ENCODE data around the gene CNGA1.

The CNGA1 gene

GRCh38 chr4:48016141-48017107, at the start of gene CNGA1, which contains the start of gene NIPAL1:
TSS of gene CNGA1 (minus strand) at chr4:48016681. CDS start at chr4:47952689, 63,992 bp downstream.
TSS of gene NIPAL1 (plus strand) at chr4:48016772. CDS start at chr4:48016840, 68 bp downstream.
- peak within 1 kb of the TSS; percentile 69 for H3K4me3 ChIP-seq (ENCODE audit: low read depth, low read length)
- peak; percentile 19 for DNase-seq (ENCODE audit: low read depth)
- peak; percentile 59 for TF ChIP-seq CTCF (IDR thresholded peaks at IDR 0.05; ENCODE audit: low read depth, low read length, missing control alignments)

- no peak for TF ChIP-seq CTCF (IDR thresholded peaks at IDR 0.05; ENCODE audit: low read depth, low read length, missing control alignments)
- no peak overlapping the region for H3K4me3 ChIP-seq (ENCODE audit: low read depth, low read length)
- no peak for DNase-seq (ENCODE audit: low read depth)
Measured at GRCh38 chr4:48065587-48066052, 49.1 kb upstream of the CNGA1 start.

GRCh38 chr4:48064349-48064748, 47.9 kb upstream of the CNGA1 start:
- TF ChIP-seq CTCF (IDR thresholded peaks at IDR 0.05; ENCODE audit: low read depth, low read length, missing control alignments), result no peak
- no peak for DNase-seq (ENCODE audit: low read depth)
- no peak overlapping the region for H3K4me3 ChIP-seq (ENCODE audit: low read depth, low read length)

GRCh38 chr4:48058617-48059530, 42.4 kb upstream of the CNGA1 start:
- no peak for TF ChIP-seq CTCF (IDR thresholded peaks at IDR 0.05; ENCODE audit: low read depth, low read length, missing control alignments)
- DNase-seq (ENCODE audit: low read depth), result no peak
- H3K4me3 ChIP-seq (ENCODE audit: low read depth, low read length), result no peak overlapping the region

GRCh38 chr4:48051078-48051477, 34.6 kb upstream of the CNGA1 start:
- no peak for DNase-seq (ENCODE audit: low read depth)
- H3K4me3 ChIP-seq (ENCODE audit: low read depth, low read length), result no peak overlapping the region
- TF ChIP-seq CTCF (IDR thresholded peaks at IDR 0.05; ENCODE audit: low read depth, low read length, missing control alignments), result no peak

DNA sequence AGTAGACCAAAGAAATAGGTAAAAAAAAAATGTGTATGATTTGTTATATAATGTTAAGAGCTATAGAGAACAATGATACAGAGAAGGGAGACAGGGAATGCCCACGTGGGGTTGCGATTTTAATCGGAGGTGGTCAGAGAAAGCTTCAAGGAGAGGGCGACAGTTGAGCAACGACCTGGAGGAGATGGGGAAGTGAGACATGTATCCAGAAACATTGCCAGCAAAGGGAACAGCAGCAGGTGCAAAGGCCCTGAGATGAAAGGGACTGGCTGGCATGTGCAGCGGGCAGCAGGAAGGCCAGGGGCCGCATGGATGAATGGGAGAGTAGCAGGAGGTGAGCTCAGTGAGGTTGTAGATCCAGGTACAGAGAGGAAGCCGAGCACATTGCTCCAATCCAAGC, 33.0 kb upstream of the CNGA1 start:
- DNase-seq (ENCODE audit: low read depth), result no peak
- no peak overlapping the region for H3K4me3 ChIP-seq (ENCODE audit: low read depth, low read length)
- no peak for TF ChIP-seq CTCF (IDR thresholded peaks at IDR 0.05; ENCODE audit: low read depth, low read length, missing control alignments)
